Measurements from ENCODE around the gene PCAT7. TPM values are rescaled to one million over a fixed set of nuclear protein-coding genes. Genes with fewer than 3 reads are reported as not detected.

The PCAT7 gene
- total and polyA plus RNA-seq, 9 of the 15 experiments (the other 6 are each of a cell fraction or from before 2014, with no cell fraction given), result 0.09 to 0.13 TPM; not detected in 7

GRCh38 chr9:94568972-94569712, 14.3 kb downstream of the PCAT7 start:
- DNase-seq (ENCODE audit: extremely low read depth in 1 of 4, low spot score in 3 of 4) (no peak), FAIRE-seq (no peak), ATAC-seq (no peak)
- CTCF ChIA-PET (ENCODE audit: low intra/inter-chr PET ratio), result no interaction called here
- POLR2A ChIA-PET, result interaction anchor here (1.6 kb wide), 1 partner anchor 11 kb away, joined by 4 read pairs; no protein-coding TSS in a partner anchor
- no peaks in the 10 kb centered on the region for H3K79me2 ChIP-seq (ENCODE audit: control insufficient read depth, insufficient read depth, low read length)
- H2AFZ ChIP-seq (ENCODE audit: low read depth, low read length), result no peak overlapping the region
- no peaks in the 10 kb centered on the region for H4K20me1 ChIP-seq (replicated peaks; ENCODE audit: control insufficient read depth, insufficient read depth, low read length)
- in situ Hi-C loops (cut with MboI), result no loop called here
- intact Hi-C loops (cut with micrococcal nuclease), result no loop called here
- H3K36me3 ChIP-seq (ENCODE audit: control insufficient read depth, insufficient read depth, low read length), result no peaks in the 10 kb centered on the region
- no peaks in the 10 kb centered on the region for H3K4me1 ChIP-seq (replicated peaks in 1 of 2; ENCODE audit: control insufficient read depth in 2 of 2, insufficient read depth in 2 of 2, low read length in 2 of 2)
- no TSS peak for BruUV-seq (replicated peaks)
- no peak overlapping the region for H3K9ac ChIP-seq (ENCODE audit: insufficient read depth in 1 of 2, low read depth in 2 of 2, low read length in 2 of 2)
- no peak overlapping the region for H3K27ac ChIP-seq (ENCODE audit: extremely low read depth, low read depth, low read length)
- WGBS (ENCODE audit: insufficient coverage, low coverage, missing lambda C conversion rate), result 1% methylated on average over 17 of the region's 17 CpGs
- H3K9me1 ChIP-seq (ENCODE audit: control insufficient read depth, insufficient read depth, low read length), result no peaks in the 10 kb centered on the region
- H3K27me3 ChIP-seq (ENCODE audit: control insufficient read depth in 2 of 2, insufficient read depth in 2 of 2, low read length in 2 of 2), result peaks cover 24 to 54% of the 10 kb centered on the region in 2 experiments; a peak in 4 of 5 replicates
- H3K9me3 ChIP-seq (replicated peaks; ENCODE audit: control insufficient read depth, insufficient read depth, low read depth, low read length), result no peaks in the 10 kb centered on the region
- H3K4me3 ChIP-seq, result no peak overlapping the region
- H3K4me2 ChIP-seq (ENCODE audit: insufficient read depth, low read length), result no peak overlapping the region
- no peak for TF ChIP-seq TCF7 (IDR thresholded peaks at IDR 0.05; ENCODE audit: borderline replicate concordance)
- no peak for TF ChIP-seq FOXM1 (IDR thresholded peaks at IDR 0.05; ENCODE audit: low read depth)
- no peak for TF ChIP-seq FOXM1 (CRISPR knock-in tag; IDR thresholded peaks at IDR 0.05; ENCODE audit: low read depth)
- no peak for TF ChIP-seq POLR2G (IDR thresholded peaks at IDR 0.05; ENCODE audit: low read depth, low read length)
- TF ChIP-seq RNF219 (CRISPR knock-in tag; IDR thresholded peaks at IDR 0.05), result no peak

Data from K562 (cell line).